HG03097 (cell line): ENCODE data around the gene FAM222A.

Experiments used
- ATAC-seq: cut with Tn5 transposase; IDR thresholded peaks from one replicate; pipeline ENCODE4 v1.9.1; 2021; ENCODE audit not compliant: unreplicated experiment, low FRiP score

FAM222A gene

DNA sequence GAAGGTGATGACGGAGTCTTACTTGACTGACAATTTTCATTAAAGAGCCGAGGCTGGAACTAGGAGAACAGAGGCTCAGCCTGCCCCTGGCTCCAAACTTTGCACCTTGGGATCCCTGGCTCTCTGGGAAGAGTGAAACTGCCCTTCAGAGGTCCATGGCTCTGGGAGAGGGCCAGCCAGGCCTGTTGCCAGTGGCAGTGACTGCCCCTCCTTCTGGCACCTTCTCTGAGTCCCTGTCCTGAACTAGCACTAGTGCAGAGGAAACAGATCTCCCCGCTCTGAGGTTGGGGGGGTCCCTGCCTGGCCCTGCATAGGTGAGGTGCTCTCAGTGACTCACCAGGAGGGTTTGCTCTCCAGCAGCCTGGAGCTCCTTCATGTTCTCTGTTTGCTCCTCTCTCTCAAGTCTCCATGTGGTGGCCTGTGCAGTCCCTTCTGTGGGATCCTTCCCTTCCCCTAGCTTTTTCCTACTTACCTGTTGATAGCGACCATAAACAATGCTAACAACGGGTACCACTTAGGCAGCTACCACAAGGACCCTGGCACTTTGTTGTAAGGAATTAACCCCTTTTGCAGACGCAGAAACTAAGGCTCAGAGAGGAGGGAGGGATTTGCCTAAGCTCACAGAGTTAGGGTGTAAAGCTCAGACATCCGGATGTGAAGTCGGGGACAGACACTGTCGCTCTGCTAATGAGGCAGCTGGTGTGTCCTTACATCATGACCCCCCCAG, 22.4 kb downstream of the FAM222A start:
- ATAC-seq: no peak

- ATAC-seq: no peak
These were observed 23.0 kb downstream of the FAM222A start for GRCh38 chr12:109736552-109737108.

DNA sequence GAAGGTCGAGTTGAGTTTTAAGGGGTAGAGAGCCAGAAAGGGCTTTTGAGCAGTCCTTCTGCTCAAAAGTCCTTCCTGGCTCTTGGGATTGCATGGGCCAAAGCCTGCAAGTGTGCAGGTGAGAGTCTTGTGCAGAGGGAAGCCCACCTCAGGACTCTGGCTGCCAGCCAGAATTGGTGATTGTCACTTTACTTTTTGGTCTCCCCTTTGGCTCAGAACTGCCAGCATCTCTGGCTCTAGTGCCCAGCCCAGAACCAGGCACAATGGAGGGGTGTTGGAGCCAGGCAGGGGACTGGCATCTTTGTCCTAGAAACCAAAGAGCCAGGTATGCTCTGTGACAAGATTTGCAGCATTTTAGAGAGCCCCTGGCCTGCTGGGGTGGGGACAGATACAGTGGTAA, 23.5 kb downstream of the FAM222A start:
- ATAC-seq: no peak

- ATAC-seq: no peak
These were observed 24.0 kb downstream of the FAM222A start for GRCh38 chr12:109737631-109738030.

- ATAC-seq: no peak
These were observed 24.6 kb downstream of the FAM222A start for GRCh38 chr12:109738209-109738608.

DNA sequence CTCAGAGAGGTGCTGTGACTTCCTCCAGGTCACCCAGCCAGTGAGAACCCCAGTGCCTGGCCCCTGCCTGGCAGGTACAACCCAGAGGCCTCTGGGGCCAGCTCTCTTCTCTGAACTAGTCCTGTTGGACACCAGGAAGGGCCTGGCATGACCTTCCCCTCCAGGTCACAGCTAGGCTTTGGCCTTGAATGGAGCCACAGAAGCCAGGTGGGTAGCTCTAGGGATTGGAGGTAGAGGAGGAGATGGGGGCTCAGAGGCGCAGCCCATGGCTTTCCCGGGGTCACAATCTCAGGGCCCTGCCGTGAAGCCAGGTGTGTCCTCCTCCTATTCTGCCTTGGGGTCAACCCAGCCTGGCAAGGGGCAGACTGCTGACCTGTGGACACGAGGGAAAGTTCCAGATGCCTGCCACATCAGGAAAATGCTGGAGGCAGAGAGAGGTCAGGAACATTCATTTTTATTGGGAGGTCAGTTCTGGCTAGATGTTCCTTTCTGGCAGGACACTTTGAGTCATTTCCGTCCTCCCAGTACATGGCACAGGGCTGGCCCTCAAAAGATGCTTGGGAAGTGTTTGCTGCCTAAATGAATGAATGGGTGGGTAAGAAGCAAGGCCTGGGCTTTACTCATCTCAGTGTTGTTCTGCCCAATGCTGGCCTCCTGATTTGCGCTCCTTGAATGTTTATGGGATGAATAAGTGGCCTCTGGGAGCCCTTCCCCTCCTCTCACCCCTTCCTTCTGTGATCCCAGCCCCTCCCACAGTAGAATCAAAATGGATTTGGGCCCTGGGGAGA, 25.4 kb downstream of the FAM222A start:
- no peak for ATAC-seq

DNA sequence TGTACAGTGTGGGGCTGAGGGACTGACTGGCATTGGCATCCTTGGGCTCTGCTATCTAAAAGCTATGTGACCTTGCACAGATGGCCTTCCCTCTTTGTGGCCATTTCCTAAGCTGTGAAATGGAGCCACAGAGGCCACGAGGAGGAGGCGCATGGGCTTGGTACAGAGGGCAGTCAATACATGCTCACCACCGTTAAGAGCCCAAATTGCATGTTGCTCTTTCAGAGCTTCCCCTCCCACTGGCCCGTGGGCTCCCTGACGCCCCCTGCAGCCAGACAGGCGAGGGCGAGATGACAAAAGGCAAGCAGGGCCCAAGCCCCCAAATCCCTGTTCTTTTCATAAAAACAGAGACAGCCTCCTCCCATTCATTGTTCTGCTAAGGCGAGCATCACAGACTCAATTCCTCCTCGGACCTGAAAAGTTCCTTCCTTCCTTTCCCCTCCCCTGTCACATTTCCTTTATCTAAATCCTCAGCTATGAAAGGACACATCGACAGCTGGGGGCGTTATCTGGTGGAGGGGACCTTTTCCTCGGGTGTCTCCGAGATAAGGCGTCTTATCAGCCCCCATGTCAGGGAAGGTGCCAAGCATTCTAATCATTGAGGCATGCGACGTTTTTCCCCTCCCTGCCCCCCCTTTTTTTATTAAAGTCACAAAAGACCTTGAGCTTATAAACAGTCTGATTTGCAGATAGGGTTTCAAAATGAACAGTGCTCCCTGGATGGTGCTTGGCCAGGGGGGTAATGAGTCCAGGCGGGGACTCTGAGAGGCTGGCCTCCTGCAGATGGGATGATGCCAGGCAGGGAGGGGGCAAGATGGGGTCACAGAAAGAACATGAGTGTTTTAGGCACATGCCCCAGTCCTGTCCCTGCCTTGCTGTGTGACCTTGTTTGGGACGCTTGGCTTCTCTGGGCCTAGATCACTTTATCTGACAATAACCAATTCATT, 26.4 kb downstream of the FAM222A start:
- no peak for ATAC-seq

DNA sequence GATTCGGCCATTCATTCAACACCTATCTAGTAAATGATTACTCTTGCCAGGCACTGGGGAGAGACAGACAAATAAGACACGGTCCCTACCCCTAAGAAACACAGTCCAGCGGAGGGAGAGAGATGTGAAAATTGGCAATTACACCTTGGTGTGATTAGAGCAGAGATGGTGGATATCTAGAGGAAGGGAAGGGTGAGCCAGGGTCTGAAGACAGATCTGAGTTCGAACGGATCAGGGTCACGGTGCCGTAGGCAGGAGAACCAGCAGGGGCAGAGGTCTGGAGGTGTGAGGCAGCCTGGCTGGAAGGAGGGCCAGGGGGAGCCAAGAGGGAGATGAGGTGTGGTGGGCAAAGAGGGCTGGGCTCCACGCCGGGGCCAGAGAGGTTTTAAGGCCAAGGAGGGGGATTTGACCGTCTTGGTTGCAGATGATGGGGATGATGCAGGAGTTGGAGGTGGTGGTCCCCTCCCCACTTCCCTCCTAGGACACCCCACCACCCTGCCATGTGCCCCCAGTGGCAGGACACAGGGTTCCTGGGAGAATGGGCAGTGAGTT, 27.1 kb downstream of the FAM222A start:
- ATAC-seq: no peak

DNA sequence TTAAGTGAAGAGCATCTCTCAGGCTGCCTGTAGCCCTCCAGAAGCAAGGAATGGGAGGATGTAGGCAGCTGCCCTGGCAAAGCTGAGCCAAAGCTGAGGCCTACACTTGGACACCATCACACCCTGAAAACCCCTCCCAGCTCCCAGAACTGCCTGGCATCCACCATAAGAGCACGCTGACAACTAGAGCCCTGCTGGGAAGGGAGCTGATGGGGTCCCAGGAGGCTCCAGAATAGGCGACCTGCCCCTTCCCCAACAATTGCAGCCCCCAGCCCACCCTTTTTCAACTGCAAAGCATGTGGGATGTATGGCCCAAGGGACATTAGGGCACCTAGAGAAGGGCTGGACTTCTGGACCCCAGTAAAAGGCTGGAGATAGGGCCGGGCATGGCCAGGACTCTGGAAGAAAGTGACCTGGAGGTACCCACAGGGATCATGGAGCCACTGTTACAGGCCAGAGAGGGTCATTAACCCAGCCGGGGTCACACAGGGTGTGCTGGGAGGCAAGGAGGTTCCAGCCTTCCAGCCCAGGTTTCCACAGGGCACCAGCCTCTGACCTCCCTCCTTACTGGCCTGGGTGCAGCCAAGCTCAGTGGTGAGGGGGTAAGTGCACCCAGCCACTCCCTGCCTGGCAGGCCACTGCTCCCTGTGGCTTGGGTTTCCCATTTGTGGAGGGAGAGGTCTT, 27.8 kb downstream of the FAM222A start:
- no peak for ATAC-seq

- ATAC-seq: no peak
These were observed 28.5 kb downstream of the FAM222A start for GRCh38 chr12:109741970-109742703.

GRCh38 chr12:109743076-109743910, 29.7 kb downstream of the FAM222A start:
- ATAC-seq: no peak

- ATAC-seq: no peak
These were observed 30.4 kb downstream of the FAM222A start for GRCh38 chr12:109744026-109744425.

DNA sequence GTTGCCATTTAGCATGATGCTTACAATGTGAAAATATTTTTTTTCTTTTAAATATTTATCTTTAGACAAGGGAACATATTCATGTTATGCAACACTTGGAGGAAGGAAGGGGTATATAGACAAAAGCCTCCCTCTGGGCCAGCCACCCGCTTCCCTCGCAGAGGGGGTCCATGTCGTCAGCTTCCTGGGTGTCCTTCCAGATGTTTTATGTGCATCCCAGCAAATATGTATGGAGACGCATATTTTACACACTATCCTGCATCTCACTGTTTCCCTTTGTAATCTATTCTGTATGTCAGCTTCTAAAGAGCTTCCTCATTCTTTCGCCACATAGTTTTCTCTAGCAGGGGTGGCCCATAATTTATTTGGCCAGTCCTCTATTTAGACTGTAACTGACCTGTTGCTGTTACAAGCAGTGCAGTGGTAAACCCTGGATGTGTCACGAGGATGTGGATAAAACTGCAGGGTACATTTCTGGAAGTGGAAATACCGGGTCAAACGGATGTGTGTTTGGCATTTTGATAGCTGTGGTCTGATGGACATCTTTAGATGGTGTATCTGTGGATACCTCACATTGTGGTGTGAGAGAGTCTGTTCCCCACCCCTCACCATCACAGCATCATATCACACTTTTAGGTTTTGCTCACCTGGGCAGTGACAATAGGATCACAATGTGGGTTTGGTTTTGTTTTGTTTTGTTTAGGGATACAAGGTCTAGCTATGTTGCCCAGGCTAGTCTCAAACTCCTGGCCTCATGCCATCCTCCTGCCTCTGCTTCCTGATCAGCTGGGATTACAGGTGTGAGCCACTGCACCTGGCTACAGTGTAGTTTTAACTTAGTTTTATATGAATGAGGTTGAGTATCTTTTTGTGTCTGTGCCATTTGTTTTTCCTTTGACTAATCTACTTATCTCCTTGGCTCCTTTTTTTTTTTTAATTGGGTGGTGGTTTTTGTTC, 31.6 kb downstream of the FAM222A start:
- no peak for ATAC-seq

DNA sequence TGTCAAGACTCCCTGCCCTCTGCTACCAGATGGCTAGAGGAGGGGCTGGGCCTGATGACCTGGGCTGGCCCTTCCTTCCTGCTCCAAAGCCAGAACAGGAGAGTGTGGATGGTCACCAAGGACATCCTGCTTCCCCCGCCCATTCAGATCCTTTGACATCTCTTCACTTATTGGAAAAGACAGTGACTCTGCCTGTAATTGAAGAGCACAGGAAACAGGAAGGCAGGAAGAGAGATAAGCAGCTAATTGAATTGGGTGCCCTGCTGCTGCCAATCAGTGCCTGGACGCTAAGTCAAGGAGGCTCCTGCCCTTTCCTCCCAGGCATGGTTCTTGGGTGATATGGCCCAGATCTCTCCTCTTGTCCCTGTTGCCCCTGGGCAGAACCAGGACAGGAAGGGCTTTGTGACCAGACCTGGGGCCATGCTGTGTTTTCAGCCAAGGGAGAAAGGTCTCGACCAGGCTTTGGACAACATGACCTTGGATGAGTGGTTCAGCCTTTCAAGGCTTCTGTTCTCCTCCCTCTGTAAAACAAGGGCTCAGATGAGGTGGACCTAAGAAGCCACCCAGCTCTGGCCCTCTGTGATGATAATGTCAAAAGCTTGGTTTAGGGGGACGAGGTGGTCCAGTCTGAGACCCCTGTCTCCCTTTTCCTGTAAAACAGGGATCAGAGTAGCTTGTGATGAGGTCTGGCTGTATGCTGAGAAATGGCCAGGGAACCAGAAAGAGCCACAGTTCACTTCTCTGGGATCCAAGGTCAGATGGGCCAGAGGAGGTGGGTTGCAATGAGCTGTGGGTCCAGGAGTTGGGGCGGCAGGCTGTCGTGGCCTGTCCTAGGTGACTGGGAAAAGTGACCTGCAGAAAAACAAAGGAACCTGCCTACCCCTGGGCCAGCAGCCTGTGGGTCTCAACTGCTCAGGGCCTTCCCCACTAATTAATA, 38.8 kb downstream of the FAM222A start:
- ATAC-seq: no peak

DNA sequence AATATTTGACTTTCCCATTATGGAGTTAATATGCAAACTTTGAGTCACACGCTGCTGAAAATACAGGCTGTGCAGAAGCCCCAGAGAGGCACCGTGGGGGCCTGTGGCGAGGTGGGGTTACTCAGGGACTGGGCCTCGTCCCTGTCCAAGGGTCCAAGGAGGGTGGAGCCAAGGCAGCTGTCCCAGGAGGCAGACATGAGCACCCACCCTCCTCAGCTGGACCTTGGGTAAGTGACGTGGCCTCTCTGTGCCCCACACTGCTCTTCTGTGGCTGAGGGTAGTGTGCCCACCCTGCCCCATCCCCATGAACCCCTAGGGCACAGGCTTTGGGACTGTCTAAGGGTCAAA, 39.4 kb downstream of the FAM222A start:
- ATAC-seq: no peak

- no peak for ATAC-seq
These were observed 40.3 kb downstream of the FAM222A start for GRCh38 chr12:109753959-109754358.
